H1 (cell line): ENCODE measurements around the gene PHLDB3. TPM values are rescaled to one million over a fixed set of nuclear protein-coding genes. Genes with fewer than 3 reads are reported as not detected.

Experiments used
- ASH2L ChIP-seq: fragments of 200-600, 300-600 bp; sonication (generic); IDR thresholded peaks from one replicate; pipeline ENCODE4 v1.7.1; 2017; ENCODE audit warnings: low read length
- CHD7 ChIP-seq: fragments of 300-600 bp; sonication (generic); IDR thresholded peaks from 2 replicates; pipeline ENCODE4 v1.7.1; 2012; ENCODE audit warnings: low read length, moderate library complexity, mild to moderate bottlenecking, inconsistent platforms; ENCODE audit not compliant: insufficient replicate concordance
- KDM1A ChIP-seq: fragments of 200-600, 300-600 bp; sonication (generic); IDR thresholded peaks from 2 replicates; pipeline ENCODE4 v1.7.1; 2016; ENCODE audit warnings: mild to moderate bottlenecking, low read length, borderline replicate concordance
- POLR2A ChIP-seq, 2 experiments: IDR thresholded peaks; 1 replicate in 1 of 2; 2 replicates in 1 of 2; pipeline ENCODE4 v1.6.1; 2011; ENCODE audit warnings: low read depth in 2 of 2, low read length in 2 of 2, mild to moderate bottlenecking in 2 of 2; ENCODE audit errors: control extremely low read depth in 1 of 2
- TAF7 ChIP-seq: optimal IDR thresholded peaks from 2 replicates; pipeline ENCODE3; 2011; ENCODE audit warnings: low read depth, mild to moderate bottlenecking, inconsistent platforms, low read length, moderate library complexity, borderline replicate concordance
- polyA plus RNA-seq, 7 experiments: library from polyadenylated mRNA; depleted of rRNA in 3 of 7; stranded (reverse) in 5 of 7; unstranded in 2 of 7; fragments of >200 nt in 5 of 7; fragments of 200-250 nt in 2 of 7; gene quantifications; 1 replicate in 5 of 7; 2 replicates in 1 of 7; 4 replicates in 1 of 7; pipeline versions ENCODE4 v1.2.1 to v1.2.3, GENCODE V29; 2011 to 2013; ENCODE audit warnings: missing spikeins in 2 of 7, mixed read lengths in 2 of 7
- total RNA-seq: library from RNA; stranded (reverse); fragmentation: NEBNext Ultra II Directional; extraction: Animal tissue kit (Norgen Biotek cat#: 25700); gene quantifications from 2 replicates; pipeline ENCODE4 v1.2.1, GENCODE V29; 2021

The PHLDB3 gene
- total and polyA plus RNA-seq, 2 of the 8 experiments (the other 6 are each of a cell fraction or from before 2014, with no cell fraction given): 4.0 to 8.5 TPM

GRCh38 chr19:43479226-43479625, 25.3 kb downstream of the PHLDB3 start (continued):
- TF ChIP-seq CHD7 (no peak), POLR2A (IDR thresholded peaks at IDR 0.05; ENCODE audit: control extremely low read depth in 1 of 2, low read depth in 2 of 2, low read length in 2 of 2) (no peak), KDM1A (no peak), TAF7 (no peak), ASH2L (no peak)
